ENCODE measurements around the gene CDC42EP2. TPM values are rescaled to one million over a fixed set of nuclear protein-coding genes. Genes with fewer than 3 reads are reported as not detected.

The CDC42EP2 gene
- total RNA-seq, 1 donor from 2014 or later = 23.5 TPM

- peaks cover 9% of the 10 kb centered on the region for H3K4me1 Mint-ChIP-seq (ENCODE audit: low read depth, unreplicated experiment)
- no peak for TF ChIP-seq CTCF (IDR thresholded peaks at IDR 0.05; ENCODE audit: partially characterized antibody, unreplicated experiment)
- H3K27ac Mint-ChIP-seq (ENCODE audit: unreplicated experiment) = no peak overlapping the region
- no peak overlapping the region for H3K4me3 Mint-ChIP-seq (ENCODE audit: unreplicated experiment)
- H3K9me3 Mint-ChIP-seq (ENCODE audit: unreplicated experiment) = no peaks in the 10 kb centered on the region
- no peaks in the 10 kb centered on the region for H3K36me3 Mint-ChIP-seq (ENCODE audit: unreplicated experiment)
- peaks cover 2% of the 10 kb centered on the region for H3K27me3 Mint-ChIP-seq (ENCODE audit: unreplicated experiment)
- no peak for DNase-seq
These were observed 36.9 kb upstream of the CDC42EP2 start for GRCh38 chr11:65277631-65278277.

- H3K36me3 Mint-ChIP-seq (ENCODE audit: unreplicated experiment) = no peaks in the 10 kb centered on the region
- no peak for DNase-seq
- no peak for TF ChIP-seq CTCF (IDR thresholded peaks at IDR 0.05; ENCODE audit: partially characterized antibody, unreplicated experiment)
- H3K4me1 Mint-ChIP-seq (ENCODE audit: low read depth, unreplicated experiment) = peaks cover 9% of the 10 kb centered on the region
- H3K4me3 Mint-ChIP-seq (ENCODE audit: unreplicated experiment) = no peak overlapping the region
- H3K27ac Mint-ChIP-seq (ENCODE audit: unreplicated experiment) = no peak overlapping the region
- H3K27me3 Mint-ChIP-seq (ENCODE audit: unreplicated experiment) = peaks cover 2% of the 10 kb centered on the region
- H3K9me3 Mint-ChIP-seq (ENCODE audit: unreplicated experiment) = no peaks in the 10 kb centered on the region
These were observed 36.3 kb upstream of the CDC42EP2 start for GRCh38 chr11:65278356-65278755.

GRCh38 chr11:65279279-65279678 lies 35.4 kb upstream of the CDC42EP2 start:
- TF ChIP-seq CTCF (IDR thresholded peaks at IDR 0.05; ENCODE audit: partially characterized antibody, unreplicated experiment) = no peak

GRCh38 chr11:65279741-65280440 lies 34.8 kb upstream of the CDC42EP2 start:
- no peak for DNase-seq
- Mint-ChIP-seq H3K36me3 (ENCODE audit: unreplicated experiment) (no peaks in the 10 kb centered on the region), H3K27ac (ENCODE audit: unreplicated experiment) (no peak overlapping the region), H3K4me1 (ENCODE audit: low read depth, unreplicated experiment) (peaks cover 9% of the 10 kb centered on the region), H3K9me3 (ENCODE audit: unreplicated experiment) (no peaks in the 10 kb centered on the region), H3K4me3 (ENCODE audit: unreplicated experiment) (no peak overlapping the region), H3K27me3 (ENCODE audit: unreplicated experiment) (peaks cover 4% of the 10 kb centered on the region)
- no peak for TF ChIP-seq CTCF (IDR thresholded peaks at IDR 0.05; ENCODE audit: partially characterized antibody, unreplicated experiment)

More at GRCh38 chr11:65279279-65279678, 35.4 kb upstream of the CDC42EP2 start:
- H3K27me3 Mint-ChIP-seq (ENCODE audit: unreplicated experiment) = peaks cover 2% of the 10 kb centered on the region
- H3K9me3 Mint-ChIP-seq (ENCODE audit: unreplicated experiment) = no peaks in the 10 kb centered on the region
- H3K36me3 Mint-ChIP-seq (ENCODE audit: unreplicated experiment) = no peaks in the 10 kb centered on the region
- peaks cover 9% of the 10 kb centered on the region for H3K4me1 Mint-ChIP-seq (ENCODE audit: low read depth, unreplicated experiment)
- H3K4me3 Mint-ChIP-seq (ENCODE audit: unreplicated experiment) = no peak overlapping the region
- H3K27ac Mint-ChIP-seq (ENCODE audit: unreplicated experiment) = no peak overlapping the region
- DNase-seq = no peak

GRCh38 chr11:65280646-65281045 lies 34.0 kb upstream of the CDC42EP2 start:
- Mint-ChIP-seq H3K9me3 (ENCODE audit: unreplicated experiment) (no peaks in the 10 kb centered on the region), H3K36me3 (ENCODE audit: unreplicated experiment) (no peaks in the 10 kb centered on the region)

More at GRCh38 chr11:65280646-65281045, 34.0 kb upstream of the CDC42EP2 start:
- TF ChIP-seq CTCF (IDR thresholded peaks at IDR 0.05; ENCODE audit: partially characterized antibody, unreplicated experiment) = no peak
- Mint-ChIP-seq H3K27me3 (ENCODE audit: unreplicated experiment) (peaks cover 4% of the 10 kb centered on the region), H3K27ac (ENCODE audit: unreplicated experiment) (no peak overlapping the region), H3K4me3 (ENCODE audit: unreplicated experiment) (no peak overlapping the region), H3K4me1 (ENCODE audit: low read depth, unreplicated experiment) (peaks cover 3% of the 10 kb centered on the region)
- DNase-seq = no peak
